ENCODE results near the gene FKRP. TPM values are rescaled to one million over a fixed set of nuclear protein-coding genes. Genes with fewer than 3 reads are reported as not detected.

The FKRP gene
- total and polyA plus RNA-seq, 2 of the 13 experiments (the other 11 are each of a cell fraction or from before 2014, with no cell fraction given) = 7.3 to 9.8 TPM

DNA sequence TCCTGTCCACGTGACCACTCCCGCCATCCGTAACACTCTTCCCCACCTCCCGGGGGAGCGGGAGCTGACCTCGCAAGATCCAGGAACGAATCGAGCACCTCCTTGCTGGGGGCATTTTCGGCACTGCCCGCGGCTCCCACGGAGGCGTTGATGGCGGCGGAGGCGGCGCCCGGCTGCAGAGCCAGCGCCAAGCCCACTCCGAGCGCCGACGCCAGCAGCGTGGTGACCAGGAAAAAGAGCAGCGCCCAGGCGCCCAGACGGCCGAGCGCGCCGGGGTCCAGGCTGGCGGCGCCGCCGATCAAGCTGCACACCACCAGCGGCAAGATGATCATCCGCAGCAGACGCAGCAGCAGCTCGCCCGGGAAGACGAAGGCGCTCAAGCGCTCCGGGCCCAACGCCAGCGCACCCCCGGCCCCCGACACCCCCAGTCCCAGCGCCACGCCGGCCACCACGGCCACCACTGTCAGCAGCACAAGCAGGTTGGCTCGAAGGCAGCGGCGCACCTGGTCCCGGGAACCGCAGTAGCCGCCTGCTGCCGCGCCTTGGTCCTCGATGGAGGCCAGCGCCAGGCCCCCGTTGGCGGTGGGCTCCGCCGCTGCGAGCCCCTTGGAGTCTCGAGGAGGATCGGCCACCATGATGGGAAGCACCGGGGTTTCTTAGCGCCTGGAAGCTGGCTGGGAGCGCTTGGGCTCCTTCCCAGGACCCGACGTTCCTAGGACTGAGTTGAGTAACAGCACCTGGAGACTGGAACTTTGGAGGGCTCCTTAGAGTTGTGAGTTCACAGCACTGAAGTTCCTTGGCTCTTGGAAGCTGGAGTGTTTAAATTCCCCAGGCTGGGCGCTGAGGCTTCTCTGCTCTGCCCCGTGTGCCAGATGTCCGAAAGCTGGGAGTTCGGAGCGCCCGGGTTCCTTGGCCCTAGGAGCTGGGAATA is 41.7 kb downstream of the FKRP start (continued):
- TF ChIP-seq PLRG1 (conservative IDR thresholded peaks at IDR 0.05) = no peak
- TF ChIP-seq HOXD1 (CRISPR knock-in tag; IDR thresholded peaks at IDR 0.05) = no peak
- TF ChIP-seq, protein P1, sequence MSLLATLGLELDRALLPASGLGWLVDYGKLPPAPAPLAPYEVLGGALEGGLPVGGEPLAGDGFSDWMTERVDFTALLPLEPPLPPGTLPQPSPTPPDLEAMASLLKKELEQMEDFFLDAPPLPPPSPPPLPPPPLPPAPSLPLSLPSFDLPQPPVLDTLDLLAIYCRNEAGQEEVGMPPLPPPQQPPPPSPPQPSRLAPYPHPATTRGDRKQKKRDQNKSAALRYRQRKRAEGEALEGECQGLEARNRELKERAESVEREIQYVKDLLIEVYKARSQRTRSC (CRISPR knock-in tag; IDR thresholded peaks at IDR 0.05; ENCODE audit: low read depth) = no peak
- TF ChIP-seq, protein P2, sequence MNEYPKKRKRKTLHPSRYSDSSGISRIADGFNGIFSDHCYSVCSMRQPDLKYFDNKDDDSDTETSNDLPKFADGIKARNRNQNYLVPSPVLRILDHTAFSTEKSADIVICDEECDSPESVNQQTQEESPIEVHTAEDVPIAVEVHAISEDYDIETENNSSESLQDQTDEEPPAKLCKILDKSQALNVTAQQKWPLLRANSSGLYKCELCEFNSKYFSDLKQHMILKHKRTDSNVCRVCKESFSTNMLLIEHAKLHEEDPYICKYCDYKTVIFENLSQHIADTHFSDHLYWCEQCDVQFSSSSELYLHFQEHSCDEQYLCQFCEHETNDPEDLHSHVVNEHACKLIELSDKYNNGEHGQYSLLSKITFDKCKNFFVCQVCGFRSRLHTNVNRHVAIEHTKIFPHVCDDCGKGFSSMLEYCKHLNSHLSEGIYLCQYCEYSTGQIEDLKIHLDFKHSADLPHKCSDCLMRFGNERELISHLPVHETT (CRISPR knock-in tag; conservative IDR thresholded peaks at IDR 0.05) = no peak
- peak; percentile 64 for TF ChIP-seq ZMYM4 (CRISPR knock-in tag; IDR thresholded peaks at IDR 0.05)
- 0 out of 2 replicates have a peak, but pooled peaks have one; percentile 24 for TF ChIP-seq ZSCAN31 (CRISPR knock-in tag; IDR thresholded peaks at IDR 0.05; ENCODE audit: low read depth)
- TF ChIP-seq PPARG (CRISPR knock-in tag; conservative IDR thresholded peaks at IDR 0.05) = no peak
- no peak for TF ChIP-seq ZNF878 (CRISPR knock-in tag; IDR thresholded peaks at IDR 0.05)
- peak; percentile 86; the same call in 1 of the 2 replicates for TF ChIP-seq ZNF446 (CRISPR knock-in tag; IDR thresholded peaks at IDR 0.05)
- TF ChIP-seq ZNF496 (CRISPR knock-in tag; IDR thresholded peaks at IDR 0.05; ENCODE audit: insufficient replicate concordance) = no peak
- TF ChIP-seq SAFB2 (CRISPR knock-in tag; IDR thresholded peaks at IDR 0.05; ENCODE audit: borderline replicate concordance, low read depth) = no peak
- no peak for TF ChIP-seq SMARCE1 (IDR thresholded peaks at IDR 0.05; ENCODE audit: borderline replicate concordance)
- TF ChIP-seq, protein P3, sequence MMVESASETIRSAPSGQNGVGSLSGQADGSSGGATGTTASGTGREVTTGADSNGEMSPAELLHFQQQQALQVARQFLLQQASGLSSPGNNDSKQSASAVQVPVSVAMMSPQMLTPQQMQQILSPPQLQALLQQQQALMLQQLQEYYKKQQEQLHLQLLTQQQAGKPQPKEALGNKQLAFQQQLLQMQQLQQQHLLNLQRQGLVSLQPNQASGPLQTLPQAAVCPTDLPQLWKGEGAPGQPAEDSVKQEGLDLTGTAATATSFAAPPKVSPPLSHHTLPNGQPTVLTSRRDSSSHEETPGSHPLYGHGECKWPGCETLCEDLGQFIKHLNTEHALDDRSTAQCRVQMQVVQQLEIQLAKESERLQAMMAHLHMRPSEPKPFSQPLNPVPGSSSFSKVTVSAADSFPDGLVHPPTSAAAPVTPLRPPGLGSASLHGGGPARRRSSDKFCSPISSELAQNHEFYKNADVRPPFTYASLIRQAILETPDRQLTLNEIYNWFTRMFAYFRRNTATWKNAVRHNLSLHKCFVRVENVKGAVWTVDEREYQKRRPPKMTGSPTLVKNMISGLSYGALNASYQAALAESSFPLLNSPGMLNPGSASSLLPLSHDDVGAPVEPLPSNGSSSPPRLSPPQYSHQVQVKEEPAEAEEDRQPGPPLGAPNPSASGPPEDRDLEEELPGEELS (CRISPR knock-in tag; IDR thresholded peaks at IDR 0.05) = peak; percentile 20; the same call in 1 of the 2 replicates
- TF ChIP-seq, protein P4, sequence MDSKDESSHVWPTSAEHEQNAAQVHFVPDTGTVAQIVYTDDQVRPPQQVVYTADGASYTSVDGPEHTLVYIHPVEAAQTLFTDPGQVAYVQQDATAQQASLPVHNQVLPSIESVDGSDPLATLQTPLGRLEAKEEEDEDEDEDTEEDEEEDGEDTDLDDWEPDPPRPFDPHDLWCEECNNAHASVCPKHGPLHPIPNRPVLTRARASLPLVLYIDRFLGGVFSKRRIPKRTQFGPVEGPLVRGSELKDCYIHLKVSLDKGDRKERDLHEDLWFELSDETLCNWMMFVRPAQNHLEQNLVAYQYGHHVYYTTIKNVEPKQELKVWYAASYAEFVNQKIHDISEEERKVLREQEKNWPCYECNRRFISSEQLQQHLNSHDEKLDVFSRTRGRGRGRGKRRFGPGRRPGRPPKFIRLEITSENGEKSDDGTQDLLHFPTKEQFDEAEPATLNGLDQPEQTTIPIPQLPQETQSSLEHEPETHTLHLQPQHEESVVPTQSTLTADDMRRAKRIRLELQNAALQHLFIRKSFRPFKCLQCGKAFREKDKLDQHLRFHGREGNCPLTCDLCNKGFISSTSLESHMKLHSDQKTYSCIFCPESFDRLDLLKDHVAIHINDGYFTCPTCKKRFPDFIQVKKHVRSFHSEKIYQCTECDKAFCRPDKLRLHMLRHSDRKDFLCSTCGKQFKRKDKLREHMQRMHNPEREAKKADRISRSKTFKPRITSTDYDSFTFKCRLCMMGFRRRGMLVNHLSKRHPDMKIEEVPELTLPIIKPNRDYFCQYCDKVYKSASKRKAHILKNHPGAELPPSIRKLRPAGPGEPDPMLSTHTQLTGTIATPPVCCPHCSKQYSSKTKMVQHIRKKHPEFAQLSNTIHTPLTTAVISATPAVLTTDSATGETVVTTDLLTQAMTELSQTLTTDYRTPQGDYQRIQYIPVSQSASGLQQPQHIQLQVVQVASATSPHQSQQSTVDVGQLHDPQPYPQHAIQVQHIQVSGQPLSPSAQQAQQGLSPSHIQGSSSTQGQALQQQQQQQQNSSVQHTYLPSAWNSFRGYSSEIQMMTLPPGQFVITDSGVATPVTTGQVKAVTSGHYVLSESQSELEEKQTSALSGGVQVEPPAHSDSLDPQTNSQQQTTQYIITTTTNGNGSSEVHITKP (CRISPR knock-in tag; IDR thresholded peaks at IDR 0.05; ENCODE audit: low read depth) = no peak
- no peak for TF ChIP-seq SSRP1 (CRISPR knock-in tag; IDR thresholded peaks at IDR 0.05)
- peak; percentile 15; the same call in 1 of the 2 replicates for TF ChIP-seq BORCS8-MEF2B (CRISPR knock-in tag; IDR thresholded peaks at IDR 0.05)
- TF ChIP-seq, protein P5, sequence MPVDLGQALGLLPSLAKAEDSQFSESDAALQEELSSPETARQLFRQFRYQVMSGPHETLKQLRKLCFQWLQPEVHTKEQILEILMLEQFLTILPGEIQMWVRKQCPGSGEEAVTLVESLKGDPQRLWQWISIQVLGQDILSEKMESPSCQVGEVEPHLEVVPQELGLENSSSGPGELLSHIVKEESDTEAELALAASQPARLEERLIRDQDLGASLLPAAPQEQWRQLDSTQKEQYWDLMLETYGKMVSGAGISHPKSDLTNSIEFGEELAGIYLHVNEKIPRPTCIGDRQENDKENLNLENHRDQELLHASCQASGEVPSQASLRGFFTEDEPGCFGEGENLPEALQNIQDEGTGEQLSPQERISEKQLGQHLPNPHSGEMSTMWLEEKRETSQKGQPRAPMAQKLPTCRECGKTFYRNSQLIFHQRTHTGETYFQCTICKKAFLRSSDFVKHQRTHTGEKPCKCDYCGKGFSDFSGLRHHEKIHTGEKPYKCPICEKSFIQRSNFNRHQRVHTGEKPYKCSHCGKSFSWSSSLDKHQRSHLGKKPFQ (CRISPR knock-in tag; IDR thresholded peaks at IDR 0.05; ENCODE audit: insufficient replicate concordance) = peak; percentile 71
- no peak for TF ChIP-seq ZFP90 (CRISPR knock-in tag; IDR thresholded peaks at IDR 0.05; ENCODE audit: borderline replicate concordance)
- no peak for TF ChIP-seq CBX1 (IDR thresholded peaks at IDR 0.05; ENCODE audit: low read depth)
- TF ChIP-seq MAF1 (CRISPR knock-in tag; IDR thresholded peaks at IDR 0.05; ENCODE audit: borderline replicate concordance) = 0 out of 2 replicates have a peak, but pooled peaks have one; percentile 4
